ENCODE data around the gene PPOX.

DNA sequence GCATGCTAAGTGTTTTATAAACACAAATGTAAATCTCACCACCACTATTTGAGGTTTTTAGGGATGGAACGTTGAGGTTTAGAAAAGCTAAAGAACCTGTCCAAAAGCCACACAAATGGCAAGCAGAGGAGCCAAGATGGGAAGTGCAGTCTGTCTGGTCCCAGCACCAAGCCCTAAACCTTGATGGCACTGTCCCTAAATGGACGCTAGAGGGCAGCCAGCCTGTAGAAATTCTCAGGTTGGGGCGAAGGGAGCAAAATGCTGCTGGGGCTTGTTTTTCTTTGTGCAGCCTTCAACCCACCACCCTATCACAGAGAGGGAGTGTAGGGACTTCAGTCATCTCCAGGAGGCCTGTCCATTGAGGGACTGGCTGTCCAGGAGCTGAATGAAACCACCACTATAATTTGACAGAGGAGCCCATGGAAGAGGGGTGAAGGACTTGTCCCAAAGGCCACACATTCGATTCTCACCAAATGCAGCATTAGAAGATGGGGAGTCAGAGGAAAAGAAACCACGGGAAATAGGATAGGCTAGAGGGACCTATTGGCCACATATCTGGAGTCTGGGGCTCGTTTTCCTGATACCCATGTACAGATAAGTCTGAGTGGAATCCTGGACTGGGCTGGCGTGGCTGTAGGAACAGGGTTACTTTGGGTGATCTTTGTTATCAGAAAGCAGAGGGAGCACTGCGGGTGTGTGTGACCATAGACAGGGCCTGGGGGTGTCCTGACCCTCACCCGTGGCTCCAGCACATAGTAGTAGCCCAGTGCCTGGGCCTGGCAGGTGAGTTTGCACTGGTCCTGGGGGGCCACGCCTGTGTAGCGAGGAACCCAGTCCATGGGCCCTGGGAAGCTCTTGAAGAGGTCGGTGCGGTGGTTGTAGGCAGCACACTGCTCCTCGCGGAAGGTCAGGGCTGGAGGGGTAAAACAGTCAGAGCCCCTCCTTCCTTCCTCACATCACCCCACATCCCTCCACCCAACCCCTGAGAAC lies 26.5 kb downstream of the PPOX start:
- TF ChIP-seq POLR2A (IDR thresholded peaks at IDR 0.05) (no peak), CTCF (IDR thresholded peaks at IDR 0.05) (peak; percentile 45 to 80 (median 71))

Measured in prostate gland (tissue), 2 donors.